A673 (cell line): Measurements from ENCODE around the gene XPNPEP2. TPM values are rescaled to one million over a fixed set of nuclear protein-coding genes. Genes with fewer than 3 reads are reported as not detected.

Experiments
- BruUV-seq: library from RNA; stranded (reverse); fragments of 400-500 nt; replicated peaks from 2 replicates; lab custom pipeline; 2021; lab: Mats Ljungman, UMichigan
- CTCF ChIA-PET: fragments of 300-600 bp; sonication (Branson Sonifier 250); formaldehyde crosslinking; loops from one replicate; lab custom pipeline; 2022; ENCODE audit warnings: antibody characterized with exemption; lab: Charles Lee
- POLR2A ChIA-PET: fragments of 300-600 bp; sonication (Branson Sonifier 250); formaldehyde crosslinking; loops from one replicate; lab custom pipeline; 2022; ENCODE audit warnings: antibody characterized with exemption; ENCODE audit not compliant: low non-redundant PET; lab: Charles Lee
- DNase-seq: peaks from one replicate; pipeline ENCODE4 v3.0.0-alpha.2; 2015; ENCODE audit warnings: low spot score
- H3K27ac ChIP-seq: fragments of 200-600 bp; sonication (generic); 2 replicates; pipeline ENCODE4 v1.5.1; 2016; ENCODE audit warnings: mixed run types, low read depth, mild to moderate bottlenecking, mixed read lengths, antibody characterized with exemption, low read length; ENCODE audit not compliant: poor library complexity, severe bottlenecking
- H3K27me3 ChIP-seq: fragments of 200-600 bp; sonication (generic); replicated peaks from 2 replicates; pipeline ENCODE4 v1.6.1; 2017; ENCODE audit warnings: mixed run types, low read depth, mild to moderate bottlenecking, mixed read lengths, antibody characterized with exemption, low read length; ENCODE audit not compliant: insufficient read depth, poor library complexity
- H3K36me3 ChIP-seq: fragments of 200-600 bp; sonication (generic); 2 replicates; pipeline ENCODE4 v1.6.1; 2016; ENCODE audit warnings: mixed run types, mild to moderate bottlenecking, mixed read lengths, antibody characterized with exemption, low read length; ENCODE audit not compliant: insufficient read depth, poor library complexity, severe bottlenecking
- H3K4me1 ChIP-seq: fragments of 200-600 bp; sonication (generic); 2 replicates; pipeline ENCODE4 v1.6.1; 2017; ENCODE audit warnings: mixed run types, mild to moderate bottlenecking, mixed read lengths, antibody characterized with exemption, low read length; ENCODE audit not compliant: insufficient read depth, poor library complexity, severe bottlenecking
- H3K4me3 ChIP-seq: fragments of 200-600 bp; sonication (generic); 2 replicates; pipeline ENCODE4 v1.5.1; 2016; ENCODE audit warnings: low read depth, mixed run types, mild to moderate bottlenecking, mixed read lengths, low read length; ENCODE audit not compliant: poor library complexity, severe bottlenecking
- H3K9me3 ChIP-seq: fragments of 200-600 bp; sonication (generic); 2 replicates; pipeline ENCODE4 v1.6.1; 2016; ENCODE audit warnings: mixed run types, low read depth, mild to moderate bottlenecking, mixed read lengths, antibody characterized with exemption, low read length; ENCODE audit not compliant: poor library complexity, severe bottlenecking
- CTCF ChIP-seq: fragments of 300-800, 200-600 bp; sonication (generic); conservative IDR thresholded peaks from 2 replicates; pipeline ENCODE4 v1.5.1; 2017; ENCODE audit warnings: low read depth, mild to moderate bottlenecking, antibody characterized with exemption, low read length, moderate library complexity, mixed read lengths
- EZH2 ChIP-seq: fragments of 200-600 bp; sonication (generic); IDR thresholded peaks from 2 replicates; pipeline ENCODE4 v1.6.1; 2017; ENCODE audit warnings: borderline replicate concordance, low read depth, mild to moderate bottlenecking, mixed read lengths, antibody characterized with exemption, low read length; ENCODE audit not compliant: poor library complexity, severe bottlenecking
- intact Hi-C: fragments of 100-400 bp; cut with micrococcal nuclease; formaldehyde crosslinking; loops from one replicate; pipeline ENCODE4 v1.10.0; 2022; ENCODE audit not compliant: unreplicated experiment
- total RNA-seq: library from RNA; stranded (reverse); gene quantifications from 2 replicates; pipeline ENCODE4 v1.2.3, GENCODE V29; 2021

XPNPEP2 gene
- total RNA-seq, 1 experiment from 2014 or later = not detected

- CTCF ChIA-PET = no interaction called here
- no peak for TF ChIP-seq EZH2
- no peak for TF ChIP-seq CTCF
These were observed 34.1 kb downstream of the XPNPEP2 start for GRCh38 chrX:129772796-129773431.

GRCh38 chrX:129773649-129774458, 35.1 kb downstream of the XPNPEP2 start:
- ChIA-PET CTCF (no interaction called here), POLR2A (no interaction called here)
- intact Hi-C loops = no loop called here
- no peaks in the 10 kb centered on the region for H3K9me3 ChIP-seq
- H3K4me1 ChIP-seq = no peaks in the 10 kb centered on the region
- no peaks in the 10 kb centered on the region for H3K36me3 ChIP-seq
- no peaks in the 10 kb centered on the region for H3K27me3 ChIP-seq
- DNase-seq = no peak
- no peak overlapping the region for H3K4me3 ChIP-seq
- no TSS peak for BruUV-seq
- H3K27ac ChIP-seq = no peak overlapping the region
- TF ChIP-seq EZH2 (no peak), CTCF (no peak)

More at GRCh38 chrX:129772796-129773431, 34.1 kb downstream of the XPNPEP2 start:
- POLR2A ChIA-PET = no interaction called here
- no TSS peak for BruUV-seq
- intact Hi-C loops = no loop called here
- no peak for DNase-seq
- Histone ChIP-seq H3K27me3 (no peaks in the 10 kb centered on the region), H3K9me3 (no peaks in the 10 kb centered on the region), H3K27ac (no peak overlapping the region), H3K4me1 (no peaks in the 10 kb centered on the region), H3K36me3 (no peaks in the 10 kb centered on the region), H3K4me3 (no peak overlapping the region)

- TF ChIP-seq CTCF (no peak), EZH2 (no peak)
- Histone ChIP-seq H3K27ac (no peak overlapping the region), H3K4me1 (no peaks in the 10 kb centered on the region), H3K4me3 (no peak overlapping the region), H3K36me3 (no peaks in the 10 kb centered on the region), H3K9me3 (no peaks in the 10 kb centered on the region), H3K27me3 (no peaks in the 10 kb centered on the region)
- no TSS peak for BruUV-seq
- intact Hi-C loops = no loop called here
- ChIA-PET POLR2A (no interaction called here), CTCF (no interaction called here)
- DNase-seq = no peak
These were observed 38.6 kb downstream of the XPNPEP2 start for GRCh38 chrX:129777218-129778030.
